Colonic mucosa (tissue), 4 donors: ENCODE data around the gene STRC. TPM values are rescaled to one million over a fixed set of nuclear protein-coding genes. Genes with fewer than 3 reads are reported as not detected.
"Not testable (repeated sequence)": the region's sequence is repeated elsewhere in the genome, so short reads cannot be mapped to it uniquely, and the experiment has no call there.

ENCODE experiments used
- DNase-seq: peaks from one replicate; pipeline ENCODE4 v3.0.0-alpha.2; 2020
- H3K27ac ChIP-seq: fragments of 200-600 bp; one replicate; pipeline ENCODE4 v1.8.0; 2021
- H3K27me3 ChIP-seq: fragments of 200-600 bp; one replicate; pipeline ENCODE4 v1.8.0; 2021
- H3K36me3 ChIP-seq: fragments of 200-600 bp; one replicate; pipeline ENCODE4 v1.8.0; 2021
- H3K4me1 ChIP-seq: fragments of 200-600 bp; one replicate; pipeline ENCODE4 v1.8.0; 2021; ENCODE audit warnings: mild to moderate bottlenecking
- H3K4me3 ChIP-seq: fragments of 200-600 bp; one replicate; pipeline ENCODE4 v1.8.0; 2021
- H3K9ac ChIP-seq, 2 donors: one replicate each; pipeline ENCODE4 v1.7.0; 2013; ENCODE audit warnings: control low read depth in 2 of 2, low read depth in 2 of 2, low read length in 2 of 2
- H3K9me3 ChIP-seq: fragments of 200-600 bp; one replicate; pipeline ENCODE4 v1.8.0; 2021
- intact Hi-C: fragments of 100-400 bp; cut with DNase I; formaldehyde crosslinking; loops from one replicate; pipeline ENCODE4 v1.14.1; 2022
- total RNA-seq, 2 donors: library from RNA; stranded (reverse); fragmentation: NEBNext Ultra II Directional in 1 of 2; extraction: Animal tissue kit (Norgen Biotek cat#: 25700) in 1 of 2; gene quantifications; one replicate each; pipeline ENCODE4 v1.2.1, GENCODE V29; 2021
- TF ChIP-seq, protein P1 (sequence below): fragments of 200-600 bp; IDR thresholded peaks from one replicate; pipeline ENCODE4 v1.8.0; 2022; ENCODE audit warnings: antibody characterized with exemption, mild to moderate bottlenecking
- donor health status: healthy.
- donor health status: DM: no; HTN: no; CAD: no.
- donor health status: DM: no; HTN: no; CAD: no.

The STRC gene
- total RNA-seq, 2 donors from 2014 or later: 0.74 to 1.1 TPM

GRCh38 chr15:43562753-43563152 lies 55.8 kb downstream of the STRC start:
- H3K27me3 ChIP-seq, H3K9me3 ChIP-seq, DNase-seq, H3K27ac ChIP-seq, H3K9ac ChIP-seq, H3K36me3 ChIP-seq, H3K4me3 ChIP-seq, intact Hi-C loops, H3K4me1 ChIP-seq: not testable (repeated sequence)

DNA sequence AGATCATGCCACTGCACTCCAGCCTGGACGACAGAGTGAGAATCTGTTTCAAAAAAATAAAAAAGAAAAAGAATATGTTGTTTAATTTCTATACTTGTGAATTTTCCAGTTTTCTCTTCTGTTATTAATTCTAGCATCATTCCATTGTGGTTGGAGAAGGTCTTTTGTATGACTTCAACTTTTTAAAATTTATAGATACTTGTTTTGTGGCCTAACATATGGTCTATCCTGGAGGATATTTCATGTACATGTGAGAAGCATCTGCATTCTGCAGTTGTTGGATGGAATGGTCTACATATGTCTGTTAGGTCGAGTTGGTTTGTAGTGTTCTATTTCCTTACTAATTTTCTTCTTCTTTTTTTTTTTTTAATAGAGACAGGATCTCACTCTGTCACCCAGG lies 65.6 kb downstream of the STRC start:
- Histone ChIP-seq H3K36me3 (no peaks in the 10 kb centered on the region), H3K9ac (no peak overlapping the region), H3K9me3 (no peaks in the 10 kb centered on the region), H3K4me3 (no peak overlapping the region), H3K27me3 (no peaks in the 10 kb centered on the region), H3K27ac (no peak overlapping the region), H3K4me1 (no peaks in the 10 kb centered on the region)
- TF ChIP-seq, protein P1, sequence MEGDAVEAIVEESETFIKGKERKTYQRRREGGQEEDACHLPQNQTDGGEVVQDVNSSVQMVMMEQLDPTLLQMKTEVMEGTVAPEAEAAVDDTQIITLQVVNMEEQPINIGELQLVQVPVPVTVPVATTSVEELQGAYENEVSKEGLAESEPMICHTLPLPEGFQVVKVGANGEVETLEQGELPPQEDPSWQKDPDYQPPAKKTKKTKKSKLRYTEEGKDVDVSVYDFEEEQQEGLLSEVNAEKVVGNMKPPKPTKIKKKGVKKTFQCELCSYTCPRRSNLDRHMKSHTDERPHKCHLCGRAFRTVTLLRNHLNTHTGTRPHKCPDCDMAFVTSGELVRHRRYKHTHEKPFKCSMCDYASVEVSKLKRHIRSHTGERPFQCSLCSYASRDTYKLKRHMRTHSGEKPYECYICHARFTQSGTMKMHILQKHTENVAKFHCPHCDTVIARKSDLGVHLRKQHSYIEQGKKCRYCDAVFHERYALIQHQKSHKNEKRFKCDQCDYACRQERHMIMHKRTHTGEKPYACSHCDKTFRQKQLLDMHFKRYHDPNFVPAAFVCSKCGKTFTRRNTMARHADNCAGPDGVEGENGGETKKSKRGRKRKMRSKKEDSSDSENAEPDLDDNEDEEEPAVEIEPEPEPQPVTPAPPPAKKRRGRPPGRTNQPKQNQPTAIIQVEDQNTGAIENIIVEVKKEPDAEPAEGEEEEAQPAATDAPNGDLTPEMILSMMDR: no peak
- intact Hi-C loops: no loop called here
- no peak for DNase-seq

DNA sequence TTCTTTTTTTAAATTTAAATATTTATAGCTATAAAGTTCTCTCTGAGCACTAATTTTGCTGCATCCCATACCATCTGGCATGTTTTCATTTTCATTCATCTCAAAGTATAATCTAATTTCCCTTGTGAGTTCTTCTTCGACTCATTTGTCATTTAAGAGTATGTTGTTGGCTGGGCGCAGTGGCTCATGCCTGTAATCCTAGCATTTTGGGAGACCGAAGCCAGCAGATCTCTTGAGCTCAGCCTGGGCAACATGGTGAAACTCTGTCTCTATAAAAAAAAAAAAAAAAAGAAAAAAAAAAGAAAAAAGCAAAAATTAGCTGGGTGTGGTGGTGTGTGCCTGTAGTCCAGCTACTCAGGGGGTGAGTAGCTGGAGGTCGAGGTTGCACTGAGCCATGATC lies 66.3 kb downstream of the STRC start:
- no peaks in the 10 kb centered on the region for H3K36me3 ChIP-seq
- TF ChIP-seq, protein P1: no peak
- H3K4me1 ChIP-seq: no peaks in the 10 kb centered on the region
- H3K4me3 ChIP-seq: no peak overlapping the region
- intact Hi-C loops: no loop called here
- H3K9me3 ChIP-seq: no peaks in the 10 kb centered on the region
- H3K27me3 ChIP-seq: no peaks in the 10 kb centered on the region
- H3K27ac ChIP-seq: no peak overlapping the region
- H3K9ac ChIP-seq: no peak overlapping the region
- DNase-seq: no peak

DNA sequence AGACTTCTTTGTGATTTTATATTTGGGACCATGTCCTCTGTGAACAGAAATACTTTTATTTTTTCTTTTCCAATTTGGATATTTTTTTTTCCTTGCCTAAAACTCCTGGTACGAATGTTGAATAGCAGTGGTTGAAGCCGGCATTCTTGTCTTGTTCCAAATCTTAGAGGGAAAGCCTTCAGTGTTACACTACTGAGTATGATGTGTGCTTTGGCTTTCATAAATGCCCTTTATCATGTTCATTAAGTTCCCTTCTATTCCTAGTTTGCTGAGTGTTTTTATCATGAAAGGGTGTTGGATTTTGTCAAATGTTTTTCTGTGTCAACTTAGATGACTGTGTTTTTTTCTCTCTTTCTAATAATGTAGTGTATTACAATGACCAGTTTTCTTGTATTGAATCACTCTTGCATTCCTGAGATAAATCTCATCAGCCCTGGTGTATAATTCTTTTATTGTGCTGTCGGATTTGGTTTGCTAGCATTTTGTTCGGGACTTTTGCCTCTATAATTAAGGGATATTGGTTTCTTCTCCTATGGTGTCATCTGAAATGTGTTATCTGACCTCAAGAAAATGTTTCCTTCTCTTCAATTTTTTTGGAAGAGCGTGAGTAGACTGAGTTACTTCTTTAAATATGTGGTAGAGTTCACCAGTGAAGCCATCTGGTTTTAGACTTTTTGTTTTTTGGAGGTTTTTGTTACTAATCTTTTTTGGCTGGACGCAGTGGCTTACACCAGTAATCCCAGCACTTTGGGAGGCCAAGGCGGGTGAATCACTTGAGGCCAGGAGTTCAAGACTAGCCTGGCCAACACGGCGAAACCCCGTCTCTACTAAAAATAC lies 67.9 kb downstream of the STRC start:
- H3K4me1 ChIP-seq: no peaks in the 10 kb centered on the region
- no peak overlapping the region for H3K4me3 ChIP-seq
- TF ChIP-seq, protein P1: no peak
- H3K27me3 ChIP-seq: no peaks in the 10 kb centered on the region
- H3K36me3 ChIP-seq: no peaks in the 10 kb centered on the region
- intact Hi-C loops: no loop called here
- no peak overlapping the region for H3K9ac ChIP-seq
- no peak overlapping the region for H3K27ac ChIP-seq
- no peaks in the 10 kb centered on the region for H3K9me3 ChIP-seq
- DNase-seq: no peak

Other genes with a start within 250 kb of the STRC start
- 10 to 100 TPM; 26.2 to 26.6 TPM for gene ZSCAN29, start 247.8 kb downstream of the STRC start, total RNA-seq
- gene TUBGCP4, start 247.7 kb downstream of the STRC start, total RNA-seq: 10 to 100 TPM; 19.0 to 38.3 TPM
- gene TP53BP1, start 125.6 kb downstream of the STRC start, total RNA-seq: 10 to 100 TPM; 27.7 to 31.4 TPM
- gene MAP1A, start 101.2 kb downstream of the STRC start, total RNA-seq: 1 to 10 TPM; 1.9 to 5.6 TPM
- gene PPIP5K1, start 28.6 kb downstream of the STRC start, total RNA-seq: 100 to 1,000 TPM in 1 of 2 donors, 10 to 100 TPM in 1; 62.5 to 116 TPM
- 100 to 1,000 TPM; 216 to 227 TPM for gene CKMT1B, start 24.8 kb downstream of the STRC start, total RNA-seq
- gene CATSPER2, start 30.0 kb upstream of the STRC start, total RNA-seq: 1 to 10 TPM; 3.6 to 9.2 TPM
- gene CKMT1A, start 75.1 kb upstream of the STRC start, total RNA-seq: 100 to 1,000 TPM; 184 to 204 TPM
- 100 to 1,000 TPM; 554 to 846 TPM for gene PDIA3, start 127.6 kb upstream of the STRC start, total RNA-seq
- gene ELL3, start 158.2 kb upstream of the STRC start, total RNA-seq: 10 to 100 TPM; 23.3 to 34.9 TPM
- 1,000 to 10,000 TPM; 1,223 to 1,445 TPM for gene SERF2, start 173.5 kb upstream of the STRC start, total RNA-seq
- gene SERINC4, start 181.4 kb upstream of the STRC start, total RNA-seq: under 1 TPM; 0.21 to 0.44 TPM
- 10 to 100 TPM in 1 of 2 donors, 1 to 10 TPM in 1; 5.0 to 25.7 TPM for gene HYPK, start 181.8 kb upstream of the STRC start, total RNA-seq
- 10 to 100 TPM; 20.7 to 27.8 TPM for gene MFAP1, start 205.9 kb upstream of the STRC start, total RNA-seq
- gene WDR76, start 208.2 kb upstream of the STRC start, total RNA-seq: 10 to 100 TPM in 1 of 2 donors, 1 to 10 TPM in 1; 6.8 to 20.7 TPM